Vagina (tissue), 2 donors: Measurements from ENCODE around the gene TET2.

Experiments used
- POLR2A ChIP-seq, 2 donors: fragments of 450-650 bp; IDR thresholded peaks; one replicate each; pipeline ENCODE4 v1.6.1; 2017; ENCODE audit warnings: antibody characterized with exemption in 2 of 2, mild to moderate bottlenecking in 2 of 2, moderate library complexity in 2 of 2
- POLR2AphosphoS5 ChIP-seq, 2 donors: sonication (generic); formaldehyde crosslinking; IDR thresholded peaks; one replicate each; pipeline ENCODE4 v1.9.0; 2017; ENCODE audit warnings: antibody characterized with exemption in 2 of 2, mild to moderate bottlenecking in 2 of 2, low read depth in 1 of 2; ENCODE audit not compliant: insufficient read depth in 1 of 2

- TF ChIP-seq POLR2AphosphoS5 (IDR thresholded peaks at IDR 0.05; ENCODE audit: insufficient read depth in 1 of 2, low read depth in 1 of 2) (no peak), POLR2A (IDR thresholded peaks at IDR 0.05) (no peak)
Measured at GRCh38 chr4:105154576-105154975, 7.9 kb downstream of the TET2 start.
